ENCODE data around the gene GTF3C5.
"Not testable (repeated sequence)": the region's sequence is repeated elsewhere in the genome, so short reads cannot be mapped to it uniquely, and the experiment has no call there.

The GTF3C5 gene

DNA sequence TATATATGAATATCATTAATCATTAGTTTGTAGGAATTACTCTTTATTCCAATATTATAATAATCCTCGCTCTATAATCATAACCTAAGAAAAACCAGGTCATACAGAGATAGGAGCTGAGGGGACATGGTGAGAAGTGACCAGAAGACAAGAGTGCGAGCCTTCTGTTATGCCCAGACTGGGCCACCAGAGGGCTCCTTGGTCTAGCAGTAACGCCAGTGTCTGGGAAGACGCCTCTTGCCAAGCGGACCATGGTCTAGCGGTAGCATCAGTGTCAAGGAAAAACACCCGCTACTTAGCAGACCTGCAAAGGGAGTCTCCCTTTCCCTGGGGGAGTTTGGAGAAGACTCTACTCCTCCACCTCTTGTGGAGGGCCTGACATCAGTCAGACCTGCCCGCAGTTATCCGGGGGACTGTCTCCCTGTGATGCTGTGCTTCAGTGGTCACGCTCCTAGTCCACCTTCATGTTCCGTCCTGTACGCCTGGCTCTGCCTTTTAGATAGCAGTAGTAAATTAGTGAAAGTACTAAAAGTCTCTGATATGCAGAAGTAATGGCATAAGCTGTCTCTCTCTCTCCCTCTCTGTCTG lies 10.2 kb downstream of the GTF3C5 start:
- not testable (repeated sequence) for H3K27me3 ChIP-seq; H3K9me3 ChIP-seq; H3K4me1 ChIP-seq; H3K4me3 ChIP-seq (ENCODE audit: low read depth, low read length)
- H3K36me3 ChIP-seq, result peaks cover 47% of the 10 kb centered on the region
- peak; percentile 82 for DNase-seq
- TF ChIP-seq, protein P1, sequence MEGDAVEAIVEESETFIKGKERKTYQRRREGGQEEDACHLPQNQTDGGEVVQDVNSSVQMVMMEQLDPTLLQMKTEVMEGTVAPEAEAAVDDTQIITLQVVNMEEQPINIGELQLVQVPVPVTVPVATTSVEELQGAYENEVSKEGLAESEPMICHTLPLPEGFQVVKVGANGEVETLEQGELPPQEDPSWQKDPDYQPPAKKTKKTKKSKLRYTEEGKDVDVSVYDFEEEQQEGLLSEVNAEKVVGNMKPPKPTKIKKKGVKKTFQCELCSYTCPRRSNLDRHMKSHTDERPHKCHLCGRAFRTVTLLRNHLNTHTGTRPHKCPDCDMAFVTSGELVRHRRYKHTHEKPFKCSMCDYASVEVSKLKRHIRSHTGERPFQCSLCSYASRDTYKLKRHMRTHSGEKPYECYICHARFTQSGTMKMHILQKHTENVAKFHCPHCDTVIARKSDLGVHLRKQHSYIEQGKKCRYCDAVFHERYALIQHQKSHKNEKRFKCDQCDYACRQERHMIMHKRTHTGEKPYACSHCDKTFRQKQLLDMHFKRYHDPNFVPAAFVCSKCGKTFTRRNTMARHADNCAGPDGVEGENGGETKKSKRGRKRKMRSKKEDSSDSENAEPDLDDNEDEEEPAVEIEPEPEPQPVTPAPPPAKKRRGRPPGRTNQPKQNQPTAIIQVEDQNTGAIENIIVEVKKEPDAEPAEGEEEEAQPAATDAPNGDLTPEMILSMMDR (IDR thresholded peaks at IDR 0.05; ENCODE audit: low read depth, low read length), result peak; percentile 72

DNA sequence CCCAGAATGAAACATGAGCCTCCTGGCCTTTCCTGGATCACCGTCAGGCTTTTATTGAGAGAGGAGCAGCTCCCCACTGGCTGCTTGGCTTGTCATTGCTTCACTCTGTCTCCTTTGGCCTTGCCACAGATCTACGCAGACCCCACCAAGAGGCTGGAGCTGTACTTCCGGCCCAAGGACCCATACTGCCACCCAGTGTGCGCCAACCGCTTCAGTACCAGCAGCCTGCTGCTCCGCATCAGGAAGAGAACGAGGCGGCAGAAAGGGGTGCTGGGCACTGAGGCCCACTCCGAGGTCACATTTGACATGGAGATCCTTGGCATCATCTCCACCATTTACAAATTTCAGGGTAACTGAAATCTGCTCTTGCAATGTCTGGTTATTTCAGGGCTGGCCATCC lies 11.2 kb downstream of the GTF3C5 start:
- Histone ChIP-seq H3K4me3 (ENCODE audit: low read depth, low read length) (no peak overlapping the region), H3K27me3 (no peaks in the 10 kb centered on the region), H3K9me3 (no peaks in the 10 kb centered on the region), H3K36me3 (peaks cover 51% of the 10 kb centered on the region), H3K4me1 (no peaks in the 10 kb centered on the region)
- no peak for DNase-seq
- TF ChIP-seq, protein P1 (IDR thresholded peaks at IDR 0.05; ENCODE audit: low read depth, low read length), result no peak

DNA sequence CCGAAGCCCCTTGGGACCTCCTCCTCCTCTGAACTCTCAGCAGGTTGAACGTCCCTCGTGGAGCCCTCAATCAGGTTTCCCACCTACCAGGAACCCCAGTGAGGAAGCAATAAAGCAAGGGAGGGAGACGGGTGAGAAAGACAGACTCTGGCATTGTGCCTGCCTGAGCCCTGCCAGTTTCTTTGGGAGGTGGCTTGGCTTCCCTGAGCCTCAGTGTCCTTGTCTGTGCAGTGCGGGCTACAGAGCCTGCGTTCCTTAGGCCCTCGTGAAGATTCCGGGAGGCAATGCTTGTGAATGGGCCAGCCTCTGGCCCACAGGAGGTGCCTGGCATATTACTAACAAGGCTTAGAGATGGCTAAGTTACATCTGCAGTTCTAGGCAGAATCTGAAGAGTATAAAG lies 11.9 kb downstream of the GTF3C5 start:
- TF ChIP-seq, protein P1 (IDR thresholded peaks at IDR 0.05; ENCODE audit: low read depth, low read length), result no peak
- H3K4me3 ChIP-seq (ENCODE audit: low read depth, low read length), result no peak overlapping the region
- H3K36me3 ChIP-seq, result peaks cover 54% of the 10 kb centered on the region
- no peak for DNase-seq
- H3K4me1 ChIP-seq, result no peaks in the 10 kb centered on the region
- no peaks in the 10 kb centered on the region for H3K9me3 ChIP-seq
- no peaks in the 10 kb centered on the region for H3K27me3 ChIP-seq

DNA sequence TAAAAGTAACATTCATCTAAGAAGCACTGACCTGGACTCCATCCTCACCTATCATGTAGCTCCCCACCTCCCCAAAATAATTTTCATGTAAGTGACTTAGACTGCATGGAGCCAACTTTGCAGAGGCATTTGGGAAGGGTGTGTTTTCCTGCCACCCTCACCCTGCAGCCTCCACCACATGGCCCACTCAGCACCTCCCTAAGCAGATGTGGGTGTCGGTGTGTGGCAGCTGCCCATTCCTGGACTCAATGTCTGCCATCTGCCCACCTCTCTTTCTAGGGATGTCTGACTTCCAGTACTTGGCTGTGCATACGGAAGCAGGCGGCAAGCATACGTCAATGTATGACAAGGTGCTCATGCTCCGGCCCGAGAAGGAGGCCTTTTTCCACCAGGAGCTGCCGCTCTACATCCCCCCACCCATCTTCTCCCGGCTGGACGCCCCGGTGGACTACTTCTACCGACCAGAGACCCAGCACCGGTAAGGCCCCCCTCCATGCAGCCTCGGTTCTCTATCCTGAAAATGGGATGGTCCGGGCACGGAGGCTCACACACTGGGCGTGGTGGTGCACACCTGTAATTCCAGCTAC lies 12.7 kb downstream of the GTF3C5 start:
- TF ChIP-seq, protein P1 (IDR thresholded peaks at IDR 0.05; ENCODE audit: low read depth, low read length), result no peak
- H3K9me3 ChIP-seq, result no peaks in the 10 kb centered on the region
- no peak overlapping the region for H3K4me3 ChIP-seq (ENCODE audit: low read depth, low read length)
- DNase-seq, result no peak
- no peaks in the 10 kb centered on the region for H3K27me3 ChIP-seq
- H3K4me1 ChIP-seq, result no peaks in the 10 kb centered on the region
- peaks cover 61% of the 10 kb centered on the region for H3K36me3 ChIP-seq

DNA sequence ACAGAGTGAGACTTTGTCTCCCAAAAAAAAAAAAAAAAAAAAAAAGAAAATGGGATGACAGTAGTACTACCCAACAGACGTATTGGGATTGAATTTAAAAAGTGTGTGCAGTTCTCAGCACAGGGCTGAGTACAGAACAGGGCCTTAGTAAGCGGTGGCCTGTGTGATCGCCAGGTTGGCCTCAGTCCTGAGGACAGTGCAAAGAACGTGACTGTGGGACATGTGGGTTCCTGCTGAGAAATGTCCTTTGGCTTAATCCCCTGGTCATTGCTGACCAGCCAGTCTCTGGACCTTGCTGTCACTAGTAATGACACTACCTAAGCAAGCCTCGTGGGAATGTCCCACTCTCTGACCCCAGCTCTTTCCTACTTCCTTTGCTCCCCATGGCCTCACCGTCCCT lies 13.3 kb downstream of the GTF3C5 start:
- Histone ChIP-seq H3K9me3 (no peaks in the 10 kb centered on the region), H3K4me3 (ENCODE audit: low read depth, low read length) (no peak overlapping the region), H3K36me3 (peaks cover 64% of the 10 kb centered on the region), H3K27me3 (no peaks in the 10 kb centered on the region), H3K4me1 (no peaks in the 10 kb centered on the region)
- DNase-seq, result no peak
- TF ChIP-seq, protein P1 (IDR thresholded peaks at IDR 0.05; ENCODE audit: low read depth, low read length), result no peak

DNA sequence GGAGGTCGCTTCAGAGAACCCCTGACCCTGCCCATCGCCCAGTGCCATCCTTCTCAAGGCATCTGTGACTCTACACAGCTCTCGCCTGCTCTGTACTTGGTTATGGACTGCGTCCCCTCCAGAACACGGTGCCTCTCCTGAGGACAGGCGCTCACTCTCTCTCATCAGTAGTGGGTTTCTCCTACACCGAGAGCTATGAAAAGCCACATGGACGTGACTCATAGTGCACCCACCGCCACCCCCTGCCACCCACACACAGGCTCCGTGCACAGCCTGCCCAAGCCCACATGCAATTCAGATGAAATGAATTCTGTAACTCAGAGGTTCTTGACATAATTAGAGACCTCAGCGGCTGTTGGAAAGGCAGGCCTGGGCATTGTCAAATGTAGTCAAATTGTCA lies 13.9 kb downstream of the GTF3C5 start:
- H3K4me1 ChIP-seq, result no peaks in the 10 kb centered on the region
- no peaks in the 10 kb centered on the region for H3K27me3 ChIP-seq
- DNase-seq, result no peak
- peaks cover 70% of the 10 kb centered on the region for H3K36me3 ChIP-seq
- TF ChIP-seq, protein P1 (IDR thresholded peaks at IDR 0.05; ENCODE audit: low read depth, low read length), result no peak
- no peak overlapping the region for H3K4me3 ChIP-seq (ENCODE audit: low read depth, low read length)
- no peaks in the 10 kb centered on the region for H3K9me3 ChIP-seq

Measured in BE2C (cell line).